CD4-positive, alpha-beta T cell treated with Interleukin-12 subunit alpha and Interleukin-12 subunit beta, for 1 hour (primary cell): ENCODE results near the gene SALL4.

ENCODE experiments used
- DNase-seq: peaks from one replicate; pipeline ENCODE4 v3.0.0-alpha.2; 2020

The SALL4 gene

DNA sequence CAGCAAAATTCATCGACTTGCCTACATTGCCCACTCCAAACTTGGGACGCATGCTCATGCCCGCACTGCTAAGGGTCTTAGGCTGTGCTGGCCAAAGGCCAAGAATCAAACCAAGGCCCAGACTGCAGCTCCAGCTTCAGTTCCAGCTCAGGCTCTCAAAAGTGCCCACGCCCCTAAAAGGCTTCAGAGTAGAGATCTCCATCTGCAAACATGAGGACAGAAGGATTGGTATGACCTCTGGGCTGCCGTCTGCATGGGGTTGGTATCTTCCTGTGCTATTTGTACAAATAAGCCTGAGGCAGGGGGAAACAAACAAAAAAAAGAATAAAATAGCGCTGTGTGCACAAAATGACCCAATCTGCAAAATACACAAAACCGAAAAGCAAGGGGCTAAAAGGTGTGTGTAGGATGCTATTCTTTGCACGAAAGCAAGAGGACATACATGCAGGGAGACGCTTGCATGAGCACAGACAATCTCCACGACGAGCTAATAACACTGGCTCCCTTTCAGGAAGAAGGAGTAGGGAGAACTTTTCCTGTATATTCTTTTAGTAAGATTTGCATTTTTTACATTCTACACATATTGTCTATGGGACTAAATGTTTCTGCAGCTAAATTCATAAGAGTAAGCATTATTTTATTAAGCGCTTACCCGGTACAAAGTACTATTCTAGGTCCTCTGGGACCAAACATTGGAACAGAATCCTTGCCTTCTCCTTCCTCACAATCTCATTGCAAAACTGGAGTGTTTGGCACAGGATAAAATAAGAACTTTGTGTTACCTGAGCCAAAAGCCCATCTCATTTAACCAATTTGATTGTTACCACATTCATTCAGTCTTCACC is 67.2 kb downstream of the SALL4 start:
- DNase-seq = no peak

DNA sequence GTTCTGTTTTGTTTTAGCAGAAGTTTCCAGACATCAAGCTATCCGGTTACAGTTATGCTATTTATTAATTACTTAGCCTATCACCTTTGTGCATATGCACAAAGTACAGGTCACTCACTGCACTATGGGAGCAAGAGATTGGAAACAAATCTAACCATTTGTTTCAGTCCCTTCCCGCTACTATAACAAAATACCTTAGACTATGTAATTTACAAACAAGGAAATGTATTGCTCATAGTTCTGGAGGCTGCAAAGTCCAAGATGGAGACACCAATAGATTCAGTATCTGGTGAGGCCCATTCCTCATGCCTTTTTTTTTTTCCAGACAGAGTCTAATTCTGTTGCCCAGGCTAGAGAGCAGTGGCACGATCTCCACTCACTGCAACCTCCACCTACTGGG is 69.3 kb downstream of the SALL4 start:
- no peak for DNase-seq
